ENCODE measurements around the gene STARD3.

Gene STARD3

GRCh38 chr17:39684369-39685192 lies 47.6 kb downstream of the STARD3 start:
- no peaks in the 10 kb centered on the region for H3K36me3 ChIP-seq (ENCODE audit: control insufficient read depth in 1 of 2, insufficient read depth in 2 of 2, low read length in 2 of 2)
- H3K27ac ChIP-seq (ENCODE audit: low read depth, low read length) = no peak overlapping the region
- peaks cover 5% of the 10 kb centered on the region for H3K79me2 ChIP-seq (ENCODE audit: control insufficient read depth, insufficient read depth, low read length, poor library complexity)
- peaks cover 7% of the 10 kb centered on the region for H3K79me1 ChIP-seq (ENCODE audit: low read length)
- no peak for DNase-seq
- no peak overlapping the region for H4K8ac ChIP-seq (ENCODE audit: low read depth, low read length)
- H4K91ac ChIP-seq (ENCODE audit: low read depth, low read length) = no peak overlapping the region
- no peak overlapping the region for H3K18ac ChIP-seq (ENCODE audit: low read length)
- H2AK5ac ChIP-seq (ENCODE audit: low read length) = no peak overlapping the region
- H3K4me2 ChIP-seq (ENCODE audit: low read length) = no peak overlapping the region
- H3K14ac ChIP-seq (ENCODE audit: low read length) = no peak overlapping the region
- no peak overlapping the region for H3K4me3 ChIP-seq (ENCODE audit: low read depth, low read length)
- no peak overlapping the region for H2BK5ac ChIP-seq (ENCODE audit: low read depth, low read length, poor library complexity)
- no peak overlapping the region for H3K9ac ChIP-seq (ENCODE audit: low read length)
- H3K9me3 ChIP-seq (ENCODE audit: insufficient read depth, low read depth, low read length) = no peaks in the 10 kb centered on the region
- H4K12ac ChIP-seq (ENCODE audit: low read depth, low read length) = no peak overlapping the region
- no peak overlapping the region for H2BK12ac ChIP-seq (ENCODE audit: low read length)
- no peak overlapping the region for H2BK120ac ChIP-seq (ENCODE audit: insufficient read depth, low read length, poor library complexity)
- H3K27me3 ChIP-seq (ENCODE audit: insufficient read depth, low read length) = no peaks in the 10 kb centered on the region
- WGBS (ENCODE audit: extremely low coverage, insufficient coverage, insufficient read length) = no CpG with 5 or more reads among the region's 12 CpGs
- peaks cover 3 to 5% of the 10 kb centered on the region in 2 experiments for H3K4me1 ChIP-seq (ENCODE audit: control insufficient read depth in 1 of 2, insufficient read depth in 2 of 2, low read length in 2 of 2)
- H3K23ac ChIP-seq (ENCODE audit: low read length) = no peak overlapping the region
- no peak overlapping the region for H3K4ac ChIP-seq (ENCODE audit: low read depth, low read length)
- H2AFZ ChIP-seq (ENCODE audit: insufficient read depth, low read length, poor library complexity) = no peak overlapping the region

DNA sequence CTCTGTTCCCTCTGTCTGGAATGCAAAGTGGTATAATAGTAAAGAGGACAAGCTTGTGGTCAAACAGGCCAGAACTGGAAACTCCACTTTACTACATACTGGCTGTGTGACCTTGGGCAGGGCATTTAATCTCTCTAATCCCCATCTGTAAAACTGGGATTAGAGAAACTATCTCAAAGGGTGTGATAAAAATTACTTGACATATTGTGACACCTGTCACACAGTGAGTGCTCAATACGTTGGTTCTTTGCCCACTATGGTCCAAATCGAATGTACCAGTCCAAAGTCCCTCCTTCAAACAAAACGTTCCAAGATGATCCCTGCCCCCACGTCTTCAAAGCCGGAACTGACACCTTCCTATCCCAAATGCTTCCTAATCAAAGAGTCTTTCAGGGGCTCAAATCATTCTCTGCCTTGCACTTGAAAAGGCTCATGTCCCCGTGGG lies 50.2 kb downstream of the STARD3 start:
- no peak overlapping the region for H4K91ac ChIP-seq (ENCODE audit: low read depth, low read length)
- no peak overlapping the region for H2AK5ac ChIP-seq (ENCODE audit: low read length)
- WGBS (ENCODE audit: extremely low coverage, insufficient coverage, insufficient read length) = no CpG with 5 or more reads among the region's 6 CpGs
- H3K4ac ChIP-seq (ENCODE audit: low read depth, low read length) = no peak overlapping the region
- no peak overlapping the region for H2BK12ac ChIP-seq (ENCODE audit: low read length)
- H2BK5ac ChIP-seq (ENCODE audit: low read depth, low read length, poor library complexity) = no peak overlapping the region
- H3K27me3 ChIP-seq (ENCODE audit: insufficient read depth, low read length) = no peaks in the 10 kb centered on the region
- peak in 1 of 2 donors; percentile 74 for DNase-seq
- H4K12ac ChIP-seq (ENCODE audit: low read depth, low read length) = no peak overlapping the region
- H2BK120ac ChIP-seq (ENCODE audit: insufficient read depth, low read length, poor library complexity) = no peak overlapping the region
- H3K14ac ChIP-seq (ENCODE audit: low read length) = no peak overlapping the region
- H3K23ac ChIP-seq (ENCODE audit: low read length) = no peak overlapping the region
- H2AFZ ChIP-seq (ENCODE audit: insufficient read depth, low read length, poor library complexity) = peak overlapping the region; percentile 10
- H3K9me3 ChIP-seq (ENCODE audit: insufficient read depth, low read depth, low read length) = no peaks in the 10 kb centered on the region
- H3K79me1 ChIP-seq (ENCODE audit: low read length) = peaks cover 7% of the 10 kb centered on the region
- H4K8ac ChIP-seq (ENCODE audit: low read depth, low read length) = peak overlapping the region; percentile 97
- no peak overlapping the region for H3K18ac ChIP-seq (ENCODE audit: low read length)
- H3K4me3 ChIP-seq (ENCODE audit: low read depth, low read length) = no peak overlapping the region
- no peaks in the 10 kb centered on the region for H3K36me3 ChIP-seq (ENCODE audit: control insufficient read depth in 1 of 2, insufficient read depth in 2 of 2, low read length in 2 of 2)
- H3K79me2 ChIP-seq (ENCODE audit: control insufficient read depth, insufficient read depth, low read length, poor library complexity) = peaks cover 5% of the 10 kb centered on the region
- H3K4me1 ChIP-seq (ENCODE audit: control insufficient read depth in 1 of 2, insufficient read depth in 2 of 2, low read length in 2 of 2) = peaks cover 3 to 5% of the 10 kb centered on the region in 2 experiments
- H3K27ac ChIP-seq (ENCODE audit: low read depth, low read length) = no peak overlapping the region
- H3K4me2 ChIP-seq (ENCODE audit: low read length) = peak overlapping the region; percentile 42
- H3K9ac ChIP-seq (ENCODE audit: low read length) = no peak overlapping the region

GRCh38 chr17:39687546-39688474 lies 50.9 kb downstream of the STARD3 start, which contains the start of gene PGAP3:
PGAP3 (minus strand) TSS chr17:39688057; CDS start chr17:39688014, 43 bp downstream.
- Histone ChIP-seq H3K18ac (ENCODE audit: low read length) (peak within 1 kb of the TSS; percentile 81), H4K8ac (ENCODE audit: low read depth, low read length) (peak within 1 kb of the TSS; percentile 97), H2BK12ac (ENCODE audit: low read length) (no peak within 1 kb of the TSS), H2BK120ac (ENCODE audit: insufficient read depth, low read length, poor library complexity) (peak within 1 kb of the TSS; percentile 79), H2BK5ac (ENCODE audit: low read depth, low read length, poor library complexity) (peak within 1 kb of the TSS; percentile 68), H3K79me2 (ENCODE audit: control insufficient read depth, insufficient read depth, low read length, poor library complexity) (peaks cover 5% of the 10 kb centered on the region), H3K14ac (ENCODE audit: low read length) (peak within 1 kb of the TSS; percentile 82), H4K12ac (ENCODE audit: low read depth, low read length) (peak within 1 kb of the TSS; percentile 93), H3K27ac (ENCODE audit: low read depth, low read length) (peak within 1 kb of the TSS; percentile 62), H2AK5ac (ENCODE audit: low read length) (no peak within 1 kb of the TSS), H3K4me3 (ENCODE audit: low read depth, low read length) (peak within 1 kb of the TSS; percentile 75), H3K4ac (ENCODE audit: low read depth, low read length) (peak within 1 kb of the TSS; percentile 70), H3K9ac (ENCODE audit: low read length) (no peak within 1 kb of the TSS), H3K36me3 (ENCODE audit: control insufficient read depth in 1 of 2, insufficient read depth in 2 of 2, low read length in 2 of 2) (no peaks in the 10 kb centered on the region), H3K79me1 (ENCODE audit: low read length) (peaks cover 7% of the 10 kb centered on the region), H3K27me3 (ENCODE audit: insufficient read depth, low read length) (no peaks in the 10 kb centered on the region), H3K4me2 (ENCODE audit: low read length) (peak within 1 kb of the TSS; percentile 76), H4K91ac (ENCODE audit: low read depth, low read length) (peak within 1 kb of the TSS; percentile 93), H3K23ac (ENCODE audit: low read length) (no peak within 1 kb of the TSS), H2AFZ (ENCODE audit: insufficient read depth, low read length, poor library complexity) (peak within 1 kb of the TSS; percentile 100), H3K4me1 (ENCODE audit: control insufficient read depth in 1 of 2, insufficient read depth in 2 of 2, low read length in 2 of 2) (peaks cover 3 to 5% of the 10 kb centered on the region in 2 experiments), H3K9me3 (ENCODE audit: insufficient read depth, low read depth, low read length) (no peaks in the 10 kb centered on the region)
- peak; percentile 81 for DNase-seq
- no CpG with 5 or more reads among the region's 45 CpGs for WGBS (ENCODE audit: extremely low coverage, insufficient coverage, insufficient read length)

- Histone ChIP-seq H3K18ac (ENCODE audit: low read length) (no peak overlapping the region), H2AFZ (ENCODE audit: insufficient read depth, low read length, poor library complexity) (peak overlapping the region; percentile 4), H3K36me3 (ENCODE audit: control insufficient read depth in 1 of 2, insufficient read depth in 2 of 2, low read length in 2 of 2) (no peaks in the 10 kb centered on the region), H4K8ac (ENCODE audit: low read depth, low read length) (peak overlapping the region; percentile 97), H2AK5ac (ENCODE audit: low read length) (no peak overlapping the region), H3K27me3 (ENCODE audit: insufficient read depth, low read length) (no peaks in the 10 kb centered on the region), H3K9ac (ENCODE audit: low read length) (no peak overlapping the region), H3K27ac (ENCODE audit: low read depth, low read length) (no peak overlapping the region), H4K12ac (ENCODE audit: low read depth, low read length) (peak overlapping the region; percentile 93), H2BK5ac (ENCODE audit: low read depth, low read length, poor library complexity) (no peak overlapping the region), H3K4me2 (ENCODE audit: low read length) (peak overlapping the region; percentile 76), H3K9me3 (ENCODE audit: insufficient read depth, low read depth, low read length) (no peaks in the 10 kb centered on the region), H3K4ac (ENCODE audit: low read depth, low read length) (peak overlapping the region; percentile 70), H3K4me1 (ENCODE audit: control insufficient read depth in 1 of 2, insufficient read depth in 2 of 2, low read length in 2 of 2) (peaks cover 3 to 5% of the 10 kb centered on the region in 2 experiments), H3K79me2 (ENCODE audit: control insufficient read depth, insufficient read depth, low read length, poor library complexity) (peaks cover 5% of the 10 kb centered on the region), H2BK12ac (ENCODE audit: low read length) (no peak overlapping the region), H3K23ac (ENCODE audit: low read length) (no peak overlapping the region), H3K79me1 (ENCODE audit: low read length) (peaks cover 7% of the 10 kb centered on the region), H4K91ac (ENCODE audit: low read depth, low read length) (peak overlapping the region; percentile 93), H2BK120ac (ENCODE audit: insufficient read depth, low read length, poor library complexity) (no peak overlapping the region), H3K4me3 (ENCODE audit: low read depth, low read length) (no peak overlapping the region), H3K14ac (ENCODE audit: low read length) (no peak overlapping the region)
- no CpG with 5 or more reads among the region's 6 CpGs for WGBS (ENCODE audit: extremely low coverage, insufficient coverage, insufficient read length)
- no peak for DNase-seq
Measured at GRCh38 chr17:39688475-39688835, 51.5 kb downstream of the STARD3 start.
